Gastroesophageal sphincter (tissue), 3 donors: ENCODE data around the gene EPHB1.

ENCODE experiments used
- POLR2A ChIP-seq, 2 donors: fragments of 450-650 bp; IDR thresholded peaks; one replicate each; pipeline ENCODE4 v1.6.1; 2017; ENCODE audit warnings: antibody characterized with exemption in 2 of 2, mild to moderate bottlenecking in 2 of 2, moderate library complexity in 1 of 2
- TF ChIP-seq, protein P1 (sequence below), 4 experiments: fragments of 200-600 bp in 2 of 4; fragments of 450-650 bp in 2 of 4; sonication (generic) in 1 of 4; IDR thresholded peaks; one replicate each; pipeline ENCODE4 v1.5.1; 2017 to 2019; ENCODE audit warnings: antibody characterized with exemption in 4 of 4, mild to moderate bottlenecking in 2 of 4, moderate library complexity in 2 of 4

DNA sequence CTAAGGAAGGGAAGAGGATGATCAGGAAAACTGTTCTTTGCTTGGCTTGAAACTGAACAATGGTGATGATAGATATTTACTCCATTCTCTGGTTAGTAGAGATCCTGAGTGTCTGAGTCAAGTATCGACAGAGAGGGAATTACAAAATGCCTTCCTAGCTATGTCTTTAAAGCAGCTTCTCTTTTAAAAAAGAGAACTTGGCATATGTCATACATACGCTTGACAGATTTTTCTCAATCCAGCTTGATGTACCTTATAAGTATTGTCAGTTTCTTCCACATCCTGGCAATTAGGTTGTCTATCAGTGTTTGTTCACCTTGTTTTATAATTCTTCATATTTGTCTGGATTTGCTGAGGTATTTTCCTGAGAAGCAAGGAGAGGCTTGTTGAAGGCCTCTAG lies 5.0 kb upstream of the EPHB1 start:
- TF ChIP-seq, protein P1, sequence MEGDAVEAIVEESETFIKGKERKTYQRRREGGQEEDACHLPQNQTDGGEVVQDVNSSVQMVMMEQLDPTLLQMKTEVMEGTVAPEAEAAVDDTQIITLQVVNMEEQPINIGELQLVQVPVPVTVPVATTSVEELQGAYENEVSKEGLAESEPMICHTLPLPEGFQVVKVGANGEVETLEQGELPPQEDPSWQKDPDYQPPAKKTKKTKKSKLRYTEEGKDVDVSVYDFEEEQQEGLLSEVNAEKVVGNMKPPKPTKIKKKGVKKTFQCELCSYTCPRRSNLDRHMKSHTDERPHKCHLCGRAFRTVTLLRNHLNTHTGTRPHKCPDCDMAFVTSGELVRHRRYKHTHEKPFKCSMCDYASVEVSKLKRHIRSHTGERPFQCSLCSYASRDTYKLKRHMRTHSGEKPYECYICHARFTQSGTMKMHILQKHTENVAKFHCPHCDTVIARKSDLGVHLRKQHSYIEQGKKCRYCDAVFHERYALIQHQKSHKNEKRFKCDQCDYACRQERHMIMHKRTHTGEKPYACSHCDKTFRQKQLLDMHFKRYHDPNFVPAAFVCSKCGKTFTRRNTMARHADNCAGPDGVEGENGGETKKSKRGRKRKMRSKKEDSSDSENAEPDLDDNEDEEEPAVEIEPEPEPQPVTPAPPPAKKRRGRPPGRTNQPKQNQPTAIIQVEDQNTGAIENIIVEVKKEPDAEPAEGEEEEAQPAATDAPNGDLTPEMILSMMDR (IDR thresholded peaks at IDR 0.05) = no peak
- TF ChIP-seq POLR2A (IDR thresholded peaks at IDR 0.05) = no peak
